Fibroblast of skin of scalp (primary cell): ENCODE measurements around the gene ANKRD16.
"Not testable (repeated sequence)": the region's sequence is repeated elsewhere in the genome, so short reads cannot be mapped to it uniquely, and the experiment has no call there.

Source experiments
- DNase-seq: peaks from one replicate; pipeline ENCODE4 v3.0.0-alpha.2; 2013

The ANKRD16 gene

GRCh38 chr10:5903563-5903962 lies 13.9 kb upstream of the ANKRD16 start:
- DNase-seq = no peak

GRCh38 chr10:5902511-5903274 lies 13.0 kb upstream of the ANKRD16 start:
- DNase-seq = no peak

GRCh38 chr10:5900247-5900646 lies 10.6 kb upstream of the ANKRD16 start:
- no peak for DNase-seq

GRCh38 chr10:5898163-5898562 lies 8.5 kb upstream of the ANKRD16 start:
- DNase-seq = no peak

GRCh38 chr10:5897504-5897903 lies 7.8 kb upstream of the ANKRD16 start:
- DNase-seq = no peak

GRCh38 chr10:5897053-5897340 lies 7.3 kb upstream of the ANKRD16 start:
- no peak for DNase-seq

- DNase-seq = no peak
Measured at GRCh38 chr10:5896208-5897052, 6.7 kb upstream of the ANKRD16 start.

GRCh38 chr10:5895804-5896203 lies 6.1 kb upstream of the ANKRD16 start:
- DNase-seq = no peak

- no peak for DNase-seq
Measured at GRCh38 chr10:5895365-5895764, 5.7 kb upstream of the ANKRD16 start.

GRCh38 chr10:5894873-5895272 lies 5.2 kb upstream of the ANKRD16 start:
- DNase-seq = no peak

GRCh38 chr10:5894403-5894802 lies 4.7 kb upstream of the ANKRD16 start:
- no peak for DNase-seq

- no peak for DNase-seq
Measured at GRCh38 chr10:5893321-5893720, 3.6 kb upstream of the ANKRD16 start.

- no peak for DNase-seq
Measured at GRCh38 chr10:5892007-5892406, 2.3 kb upstream of the ANKRD16 start.

GRCh38 chr10:5891009-5891408 lies 1.3 kb upstream of the ANKRD16 start:
- no peak for DNase-seq

- no peak for DNase-seq
Measured at GRCh38 chr10:5890452-5890915, 791 bp upstream of the ANKRD16 start.

GRCh38 chr10:5888843-5889623 lies 660 bp downstream of the ANKRD16 start:
- DNase-seq = peak; percentile 17

- peak; percentile 17 for DNase-seq
Measured at GRCh38 chr10:5888351-5888750, 1.3 kb downstream of the ANKRD16 start.

GRCh38 chr10:5887641-5888040 lies 2.1 kb downstream of the ANKRD16 start:
- no peak for DNase-seq

- no peak for DNase-seq
Measured at GRCh38 chr10:5887029-5887428, 2.7 kb downstream of the ANKRD16 start.

- no peak for DNase-seq
Measured at GRCh38 chr10:5885619-5886018, 4.1 kb downstream of the ANKRD16 start.

GRCh38 chr10:5882961-5883360 lies 6.7 kb downstream of the ANKRD16 start:
- no peak for DNase-seq

- not testable (repeated sequence) for DNase-seq
Measured at GRCh38 chr10:5877041-5877440, 12.7 kb downstream of the ANKRD16 start.

- peak; percentile 89 for DNase-seq
Measured at GRCh38 chr10:5876181-5876768, 13.4 kb downstream of the ANKRD16 start.
